Fibroblast of peridontal ligament (primary cell): ENCODE measurements around the gene SLC4A2.

Source experiments
- DNase-seq: peaks from one replicate; pipeline ENCODE4 v3.0.0-alpha.2; 2010; ENCODE audit errors: extremely low read depth

Gene SLC4A2

DNA sequence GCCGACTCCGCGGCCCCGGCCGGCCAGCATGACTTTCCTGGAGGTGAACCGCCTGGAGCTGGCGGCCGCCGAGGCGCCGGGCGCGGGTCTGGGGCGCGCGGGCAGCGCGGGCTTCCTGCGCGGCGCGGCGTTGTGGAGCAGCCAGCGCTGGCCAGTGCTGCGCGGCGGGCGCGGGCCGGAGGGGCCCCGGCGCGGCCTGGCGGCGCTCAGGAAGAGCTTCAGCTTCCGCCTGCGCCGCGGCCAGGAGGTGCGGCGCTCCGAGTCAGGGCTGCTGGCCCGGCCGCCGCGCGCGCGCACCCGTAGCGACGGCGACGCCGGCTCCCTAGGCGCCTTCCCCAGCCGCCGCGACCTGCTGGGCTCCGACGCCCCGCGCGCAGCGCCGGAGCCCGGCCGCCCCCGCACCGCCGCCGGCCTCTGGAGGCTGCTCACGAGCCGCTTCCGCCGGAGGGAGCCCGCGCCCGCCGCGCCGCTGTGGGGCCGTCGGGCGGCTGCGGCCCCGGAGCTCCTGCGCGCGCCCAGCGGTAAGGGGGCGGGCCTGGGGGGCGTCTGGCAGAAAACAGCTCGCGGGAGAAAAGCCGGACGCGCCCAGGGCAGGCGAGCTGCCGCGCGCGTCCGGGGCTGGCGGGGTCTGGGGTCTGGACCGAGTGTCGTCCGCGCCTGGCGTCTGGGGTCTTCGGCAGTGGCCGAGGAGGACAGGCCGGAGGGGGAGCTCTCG is 55.9 kb downstream of the SLC4A2 start:
- DNase-seq: no peak

DNA sequence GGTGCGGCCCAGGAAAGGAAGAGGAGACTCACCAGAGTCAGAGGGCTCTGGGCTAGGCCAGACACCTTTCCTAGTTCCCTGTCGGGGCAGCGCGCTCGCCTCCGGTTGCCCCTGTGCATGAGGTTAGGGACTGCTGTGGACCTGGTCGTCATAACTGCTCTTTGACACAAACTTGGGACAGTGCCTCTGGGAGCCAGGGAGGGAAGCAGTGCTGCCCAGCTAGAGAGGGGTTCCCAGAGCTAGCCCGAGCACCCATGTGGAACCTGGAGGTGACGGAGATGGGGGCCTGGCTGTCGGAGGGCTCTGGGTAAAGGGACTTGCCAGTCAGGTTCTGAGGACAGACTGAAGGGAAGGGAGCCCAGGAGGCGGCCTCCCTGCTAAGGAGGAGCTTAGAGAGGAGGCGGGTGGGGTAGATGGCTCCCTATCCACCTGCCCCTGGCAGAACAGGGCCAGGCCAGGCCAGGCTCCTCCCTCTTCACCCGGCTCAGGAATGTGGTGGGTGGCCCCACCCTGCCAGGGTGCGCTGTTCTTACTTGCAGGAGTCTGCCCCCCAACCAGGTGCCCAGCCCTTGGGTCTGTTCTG is 56.5 kb downstream of the SLC4A2 start:
- DNase-seq: no peak

DNA sequence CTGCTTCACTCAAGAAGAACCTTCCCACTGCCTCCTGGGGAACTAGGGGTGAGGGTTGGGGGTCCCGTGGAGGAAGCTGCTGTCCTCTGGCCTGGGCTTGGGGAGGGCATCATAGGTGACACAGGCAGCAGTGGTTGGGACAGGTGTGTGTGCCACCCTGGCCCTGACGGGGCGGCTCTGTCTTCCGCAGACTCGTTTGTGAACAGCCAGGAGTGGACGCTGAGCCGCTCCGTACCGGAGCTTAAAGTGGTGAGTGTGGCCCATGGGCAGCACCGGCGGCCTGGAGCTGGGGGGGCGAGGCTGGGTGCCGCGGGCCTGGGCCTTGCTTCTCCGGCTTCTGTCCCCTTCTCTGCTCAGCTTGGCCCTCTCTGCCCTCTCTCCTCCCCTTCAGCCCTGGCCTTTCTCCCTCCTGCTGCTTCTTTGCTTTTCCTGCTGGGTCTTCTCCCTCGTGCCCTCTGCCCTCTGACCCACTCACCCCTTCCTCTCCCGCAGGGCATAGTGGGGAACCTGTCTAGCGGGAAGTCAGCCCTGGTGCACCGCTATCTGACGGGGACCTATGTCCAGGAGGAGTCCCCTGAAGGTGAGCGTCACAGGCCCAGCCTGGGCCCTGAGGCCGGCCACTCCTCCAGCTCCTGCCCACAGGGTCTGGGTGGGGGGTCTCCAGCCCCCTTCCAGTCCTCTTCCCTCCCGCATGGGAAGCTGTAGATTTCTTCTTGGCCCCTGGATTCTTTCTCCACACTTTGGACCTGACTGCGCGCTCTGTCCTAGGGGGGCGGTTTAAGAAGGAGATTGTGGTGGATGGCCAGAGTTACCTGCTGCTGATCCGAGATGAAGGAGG is 57.4 kb downstream of the SLC4A2 start:
- no peak for DNase-seq

DNA sequence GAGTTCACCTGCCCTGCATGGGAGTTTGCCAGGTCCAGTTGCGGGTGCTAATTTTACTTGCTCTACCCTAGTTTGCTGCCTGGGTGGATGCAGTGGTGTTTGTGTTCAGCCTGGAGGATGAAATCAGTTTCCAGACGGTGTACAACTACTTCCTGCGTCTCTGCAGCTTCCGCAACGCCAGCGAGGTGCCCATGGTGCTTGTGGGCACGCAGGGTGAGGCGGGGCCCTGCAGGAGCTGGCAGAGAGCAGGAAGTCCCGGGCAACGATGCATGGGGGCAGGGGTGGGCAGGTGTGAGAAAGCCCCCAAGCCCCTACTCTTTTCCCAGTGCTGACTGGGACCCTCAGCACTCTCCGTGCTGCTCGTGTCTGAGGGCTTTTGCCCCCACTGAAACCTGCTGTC is 58.2 kb downstream of the SLC4A2 start:
- no peak for DNase-seq

DNA sequence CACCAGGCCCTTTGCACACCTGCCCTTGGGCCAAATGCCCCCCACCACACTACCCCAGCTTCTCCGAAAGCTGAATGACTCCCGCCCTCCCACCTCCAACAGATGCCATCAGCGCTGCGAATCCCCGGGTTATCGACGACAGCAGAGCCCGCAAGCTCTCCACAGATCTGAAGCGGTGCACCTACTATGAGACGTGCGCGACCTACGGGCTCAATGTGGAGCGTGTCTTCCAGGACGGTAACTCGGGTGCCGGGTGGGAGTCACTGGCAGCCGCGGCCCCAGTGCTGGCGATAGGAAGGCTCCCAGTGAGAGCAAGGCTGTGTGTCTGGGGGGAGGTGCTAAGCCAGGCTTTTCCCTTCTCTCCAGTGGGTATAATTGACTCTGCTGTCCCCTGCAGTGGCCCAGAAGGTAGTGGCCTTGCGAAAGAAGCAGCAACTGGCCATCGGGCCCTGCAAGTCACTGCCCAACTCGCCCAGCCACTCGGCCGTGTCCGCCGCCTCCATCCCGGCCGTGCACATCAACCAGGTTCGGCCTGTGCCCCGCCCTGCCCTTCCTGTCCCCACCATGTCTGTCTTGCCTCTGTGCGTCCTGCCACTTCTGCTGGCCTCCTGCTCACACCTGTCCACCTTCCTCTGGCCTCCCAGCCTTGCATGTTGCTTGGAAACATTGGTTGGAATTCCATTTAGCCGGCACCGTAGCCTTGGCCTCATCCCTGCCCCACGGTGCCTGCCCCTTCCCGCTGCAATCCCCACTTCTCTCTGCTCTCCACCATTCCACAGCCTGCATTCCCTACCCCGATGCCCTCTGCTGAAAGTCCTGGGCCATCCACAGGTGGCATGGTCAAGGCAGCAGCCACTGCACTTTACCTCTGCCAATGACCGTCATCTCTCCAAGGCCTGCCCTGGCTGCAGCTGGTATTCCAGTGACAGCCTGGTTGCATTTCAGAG is 59.0 kb downstream of the SLC4A2 start:
- DNase-seq: no peak

DNA sequence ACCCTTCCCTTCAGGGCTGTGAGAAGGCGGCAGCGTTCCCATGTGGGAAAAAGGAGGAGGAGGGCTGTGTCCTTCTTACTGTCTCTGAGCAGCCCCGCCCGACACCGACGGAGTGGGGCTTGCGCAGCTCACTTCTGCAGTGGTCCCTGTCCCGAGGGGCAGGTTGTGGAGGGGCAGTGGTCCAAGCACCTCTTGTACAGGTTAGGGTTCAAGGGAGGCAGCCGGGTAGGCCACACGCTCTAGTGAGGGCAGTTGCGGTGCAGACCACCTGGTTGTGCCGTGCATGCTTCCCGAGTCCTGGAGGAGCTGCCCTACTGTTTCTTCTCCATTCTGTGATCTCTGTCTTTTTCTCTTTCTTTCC is 59.6 kb downstream of the SLC4A2 start:
- DNase-seq: no peak

DNA sequence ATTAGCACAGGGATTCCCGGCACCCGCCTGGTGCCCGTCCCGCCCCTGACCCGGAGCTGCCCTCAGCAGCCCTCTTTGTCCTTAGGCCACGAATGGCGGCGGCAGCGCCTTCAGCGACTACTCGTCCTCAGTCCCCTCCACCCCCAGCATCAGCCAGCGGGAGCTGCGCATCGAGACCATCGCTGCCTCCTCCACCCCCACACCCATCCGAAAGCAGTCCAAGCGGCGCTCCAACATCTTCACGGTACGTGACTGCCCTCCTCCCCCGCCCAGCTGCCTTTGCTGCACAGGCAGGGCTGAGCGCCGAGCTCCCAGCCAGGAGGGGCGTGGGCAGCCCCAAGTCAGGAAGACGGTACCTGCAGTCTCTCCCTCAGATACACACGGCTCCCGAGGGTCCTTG is 60.5 kb downstream of the SLC4A2 start:
- DNase-seq: no peak

DNA sequence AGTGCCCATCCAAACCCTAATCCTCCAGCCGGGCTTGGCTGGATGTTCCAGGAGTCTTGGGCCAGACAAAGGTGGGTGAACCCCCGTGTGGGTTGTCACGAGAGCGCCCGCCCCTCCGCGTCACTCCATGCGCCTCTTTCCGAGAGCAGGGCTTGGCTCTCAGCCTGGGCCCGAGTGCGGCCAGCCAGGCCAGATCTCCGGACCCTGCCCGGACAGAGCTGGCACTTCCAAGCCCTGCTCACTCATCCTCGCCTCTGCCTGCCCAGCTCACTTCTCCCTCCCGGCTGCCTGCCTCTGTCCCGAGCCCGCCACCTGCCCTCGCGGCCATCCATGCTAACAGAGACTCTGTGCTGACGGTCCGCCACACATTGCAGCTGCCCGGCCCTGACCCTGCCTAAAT is 61.5 kb downstream of the SLC4A2 start:
- no peak for DNase-seq

DNA sequence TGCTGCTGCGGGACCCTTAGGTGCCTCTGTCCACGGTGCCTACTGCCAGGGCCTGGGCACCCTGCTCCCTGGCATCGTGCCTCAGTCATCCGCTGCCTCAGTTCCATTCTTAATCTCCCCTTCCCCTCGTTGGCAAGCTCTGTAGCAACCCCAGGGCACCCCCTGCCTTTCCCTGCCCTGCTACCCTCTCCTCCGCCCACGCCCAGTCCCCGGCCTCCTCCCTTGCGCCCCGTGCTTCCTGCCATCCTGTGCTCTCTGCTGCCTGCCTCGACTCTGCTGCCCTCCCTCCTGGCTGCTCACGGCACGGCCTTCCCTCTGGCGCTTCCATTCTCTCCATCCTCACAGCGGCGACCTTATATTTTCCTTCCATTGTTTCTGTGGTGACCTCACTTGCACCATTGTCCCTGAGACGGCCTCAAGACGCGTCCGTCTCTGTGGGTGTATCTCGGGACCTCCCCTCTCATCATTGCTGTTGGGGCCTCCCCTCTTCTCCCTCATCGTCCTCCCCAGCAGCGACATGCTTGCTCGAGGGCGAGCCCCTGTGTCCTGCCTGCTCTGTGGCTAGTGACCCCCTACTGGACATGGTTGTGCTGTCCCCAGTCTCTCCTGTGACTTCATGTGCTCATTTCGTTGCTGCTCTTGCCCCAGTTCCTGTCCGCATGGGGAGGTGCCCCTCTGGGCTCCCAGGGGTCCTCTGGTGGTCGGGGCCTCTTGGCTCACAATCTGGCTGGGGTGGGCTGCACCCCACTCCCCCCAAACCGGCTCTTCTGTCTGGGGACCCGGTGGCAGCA is 62.2 kb downstream of the SLC4A2 start:
- no peak for DNase-seq

DNA sequence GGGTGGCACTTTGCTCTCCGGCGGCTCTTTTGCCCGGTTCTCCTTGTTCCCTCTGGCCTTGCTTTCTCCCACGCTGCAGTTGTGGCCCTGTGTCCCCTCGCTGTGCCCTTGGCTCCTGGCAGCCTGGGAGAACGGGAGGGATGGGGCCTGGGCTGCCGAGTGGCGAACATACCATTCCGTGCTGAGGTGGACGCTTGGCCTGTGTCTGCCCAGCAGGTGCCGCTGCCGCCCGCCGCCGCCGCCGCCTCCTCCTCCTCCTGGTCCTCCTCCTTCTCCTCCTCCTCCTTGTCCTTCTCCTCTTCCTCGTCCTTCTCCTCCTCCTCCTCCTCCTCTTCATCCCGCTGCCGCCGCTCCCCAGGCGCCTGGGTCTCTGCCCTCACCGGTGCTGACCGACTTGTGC is 62.9 kb downstream of the SLC4A2 start:
- no peak for DNase-seq

DNA sequence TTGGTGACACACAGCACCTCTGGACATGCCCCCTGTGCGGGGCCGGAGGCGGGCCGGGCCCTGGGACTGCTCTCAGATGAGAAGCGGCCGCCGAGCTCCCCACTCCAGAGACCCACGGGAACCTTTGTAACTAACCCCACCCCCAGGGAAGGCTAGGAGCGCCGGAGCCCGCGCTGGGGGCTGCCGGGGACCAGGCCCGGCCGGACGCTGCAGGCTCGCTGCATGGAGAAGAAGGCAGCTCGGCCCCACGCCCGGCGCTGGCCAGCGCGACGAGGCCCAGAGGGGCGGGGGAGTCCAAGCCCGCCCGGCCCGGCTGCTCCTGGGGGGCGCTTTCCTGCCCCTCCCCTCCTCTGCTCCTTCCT is 63.4 kb downstream of the SLC4A2 start:
- no peak for DNase-seq

DNA sequence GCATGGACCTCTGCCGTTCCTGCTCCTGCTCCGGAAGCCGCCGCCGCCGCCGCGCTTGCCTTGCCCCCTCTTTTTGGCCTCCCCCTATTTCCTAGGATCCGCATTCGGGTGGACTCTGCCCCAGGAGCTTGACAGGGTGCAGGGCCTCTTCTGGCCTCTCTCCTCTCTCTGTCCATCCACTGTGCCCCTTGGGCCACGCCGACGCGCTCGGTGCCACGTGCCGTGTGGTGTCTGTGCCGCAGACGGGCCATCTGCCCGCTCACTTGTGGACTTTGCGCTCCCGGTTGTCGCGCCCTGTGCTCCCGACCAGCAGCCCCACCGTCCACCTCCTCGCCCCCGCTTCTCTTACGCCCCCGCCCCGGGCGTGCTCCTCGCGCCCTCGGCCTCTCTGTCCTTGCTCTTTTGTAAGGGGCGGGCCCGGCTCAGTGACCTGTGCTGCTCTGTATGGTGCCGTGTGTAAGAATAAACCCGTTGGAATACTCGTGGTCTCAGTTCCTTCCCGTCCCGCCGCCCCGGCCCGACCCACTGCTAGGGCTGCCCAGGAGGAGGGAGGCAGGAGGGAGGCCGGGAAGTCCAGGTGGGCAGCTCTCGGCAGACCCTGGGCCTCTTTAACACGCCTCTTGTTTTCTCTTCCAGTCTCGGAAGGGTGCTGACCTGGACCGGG is 63.9 kb downstream of the SLC4A2 start:
- DNase-seq: no peak

DNA sequence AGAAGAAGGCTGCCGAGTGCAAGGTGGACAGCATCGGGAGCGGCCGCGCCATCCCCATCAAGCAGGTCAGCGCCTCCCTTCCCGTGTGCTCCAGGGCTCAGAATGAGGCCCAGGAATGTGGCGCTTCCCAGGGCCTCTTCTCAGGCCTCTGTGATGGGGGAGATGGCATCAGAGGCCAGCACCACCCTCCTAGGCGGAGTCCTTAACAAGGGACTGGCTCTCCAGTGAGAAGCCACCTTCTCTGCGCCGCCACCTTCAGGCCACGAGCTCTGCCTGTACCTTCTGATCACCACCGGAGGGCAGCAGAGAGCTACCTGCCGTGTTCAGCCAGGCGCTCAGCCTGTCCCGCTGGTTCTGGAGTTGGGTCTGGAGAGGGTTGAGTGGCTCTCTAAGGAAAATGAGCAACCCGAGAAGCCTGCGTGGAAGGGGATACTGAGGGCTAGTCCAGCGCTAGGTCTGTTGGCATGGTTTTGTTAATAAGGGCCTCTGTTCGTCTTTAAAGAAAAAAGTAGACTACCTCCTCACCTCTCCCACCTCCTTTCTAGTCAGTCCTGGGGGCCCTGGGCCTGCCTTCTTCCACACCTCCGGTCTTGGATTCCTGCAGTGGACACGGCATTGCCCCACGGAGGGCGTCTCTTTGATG is 64.6 kb downstream of the SLC4A2 start:
- peak; percentile 77 for DNase-seq

DNA sequence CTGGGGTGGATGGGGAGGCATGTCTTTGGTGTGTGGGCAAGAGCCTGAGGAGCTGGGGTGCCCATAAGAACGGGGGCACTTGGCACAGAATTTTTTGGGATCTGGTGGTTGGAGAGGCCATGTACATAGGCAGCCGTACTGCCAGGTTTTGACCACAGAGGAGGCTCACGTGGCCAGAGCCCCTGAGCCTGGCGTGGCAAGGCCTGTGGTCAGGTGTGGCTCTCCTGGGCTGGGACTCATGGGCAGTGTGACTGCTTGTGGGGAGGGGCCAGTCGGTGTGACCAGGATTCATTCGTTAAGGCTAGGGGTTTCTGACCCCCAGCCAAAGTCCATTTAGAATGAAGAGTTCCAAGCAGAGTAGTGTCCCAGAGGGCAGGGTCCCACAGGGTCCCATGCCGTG is 65.1 kb downstream of the SLC4A2 start:
- no peak for DNase-seq

DNA sequence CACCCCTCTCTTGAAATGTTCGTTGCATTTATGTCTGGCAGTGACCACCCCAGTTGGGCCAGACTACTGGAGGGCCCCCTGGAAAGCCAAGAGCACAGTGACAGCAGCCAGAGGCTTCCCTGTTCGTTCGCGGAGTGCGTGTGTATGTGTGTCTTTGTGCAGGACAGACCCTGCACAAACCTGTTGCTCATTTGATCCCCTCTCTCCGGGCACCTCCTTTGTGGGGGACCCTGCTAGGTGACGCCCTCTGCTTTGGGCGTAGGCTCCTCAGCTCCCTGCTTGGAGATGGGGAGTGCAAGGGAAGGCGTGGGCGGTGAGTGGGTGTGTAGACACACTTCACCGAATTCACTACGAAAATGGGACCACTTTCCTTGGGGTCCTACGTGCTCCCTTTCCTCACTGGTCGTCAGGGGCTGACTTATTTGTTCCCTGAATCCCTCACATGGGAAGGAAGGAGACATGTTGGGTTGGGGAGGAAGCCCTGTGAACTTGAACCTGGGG is 65.6 kb downstream of the SLC4A2 start:
- no peak for DNase-seq

DNA sequence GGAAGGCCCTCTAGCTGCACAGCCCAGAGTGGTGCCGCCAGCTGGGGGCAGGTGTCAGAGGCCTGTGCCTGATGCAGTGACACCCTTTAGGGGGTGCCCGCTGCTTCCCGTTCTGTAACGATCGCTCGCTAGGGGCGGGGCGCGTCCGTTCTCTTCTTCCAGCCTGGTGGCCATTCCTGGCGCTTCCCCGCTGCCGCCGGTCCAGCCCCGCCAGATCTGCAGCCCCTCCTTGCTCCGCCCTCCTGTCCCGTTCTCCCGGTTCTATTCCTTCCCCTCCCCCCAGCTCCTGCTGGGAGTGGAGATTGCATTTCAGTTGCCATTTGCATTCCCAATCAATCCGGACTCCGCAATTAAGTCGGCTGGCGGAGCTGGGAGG is 66.1 kb downstream of the SLC4A2 start:
- DNase-seq: no peak

DNA sequence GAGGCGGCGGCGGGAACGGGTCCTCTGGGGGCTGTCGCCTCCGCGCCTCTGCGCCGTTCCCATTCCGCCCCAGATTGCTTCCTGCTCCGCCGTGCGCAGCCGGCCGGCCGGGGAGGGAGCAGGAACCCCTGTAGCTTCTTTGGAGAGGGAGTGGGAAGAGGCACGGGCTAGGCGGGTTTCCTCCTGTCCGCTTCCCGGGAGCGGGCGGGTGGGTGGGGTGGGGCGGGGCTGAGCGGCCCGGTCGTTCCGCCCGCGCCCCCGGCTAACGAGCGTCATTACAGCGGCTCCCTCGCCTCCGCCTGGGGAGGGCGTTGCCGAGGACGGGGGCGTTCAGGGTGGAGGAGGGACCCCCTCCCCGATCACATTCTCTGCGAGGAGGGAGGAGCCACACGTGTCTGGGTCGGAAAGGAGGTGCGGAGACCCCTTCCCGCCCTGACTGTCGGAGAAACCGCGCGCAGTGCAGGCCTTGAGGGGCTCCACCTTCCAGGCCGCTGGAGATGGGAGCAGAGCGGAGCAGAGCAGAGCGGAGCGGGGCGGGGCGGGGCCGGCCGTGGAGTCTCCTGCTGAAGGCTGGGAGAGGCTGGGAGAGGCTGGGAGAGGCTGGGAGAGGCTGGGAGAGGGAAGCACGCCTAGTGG is 66.6 kb downstream of the SLC4A2 start:
- DNase-seq: no peak
